ENCODE results near the gene ANK3.

GRCh38 chr10:59997827-59998525, 391.7 kb downstream of the ANK3 start:
- no peak for TF ChIP-seq POLR2A (IDR thresholded peaks at IDR 0.05)
- TF ChIP-seq CTCF (IDR thresholded peaks at IDR 0.05), result no peak
